Fibroblast of the aortic adventitia (primary cell): ENCODE results near the gene BTAF1. TPM values are rescaled to one million over a fixed set of nuclear protein-coding genes. Genes with fewer than 3 reads are reported as not detected.

ENCODE experiments used
- DNase-seq: peaks from one replicate; pipeline ENCODE4 v3.0.0-alpha.2; 2010; ENCODE audit warnings: low read depth
- H3K4me3 ChIP-seq: 2 replicates; pipeline ENCODE4 v1.5.1; 2011; ENCODE audit warnings: low read depth, mild to moderate bottlenecking, control low read depth, low read length, moderate library complexity
- CTCF ChIP-seq: IDR thresholded peaks from 2 replicates; pipeline ENCODE4 v1.5.1; 2011; ENCODE audit warnings: mild to moderate bottlenecking, low read length, control low read depth, inconsistent platforms; ENCODE audit not compliant: insufficient read depth
- total RNA-seq: library from RNA; depleted of rRNA; stranded (reverse); fragments of >200 nt; gene quantifications from 2 replicates; pipeline ENCODE4 v1.2.3, GENCODE V29; 2012; ENCODE audit warnings: low replicate concordance

Gene BTAF1
- total RNA-seq, 1 donor, result 43.0 TPM

DNA sequence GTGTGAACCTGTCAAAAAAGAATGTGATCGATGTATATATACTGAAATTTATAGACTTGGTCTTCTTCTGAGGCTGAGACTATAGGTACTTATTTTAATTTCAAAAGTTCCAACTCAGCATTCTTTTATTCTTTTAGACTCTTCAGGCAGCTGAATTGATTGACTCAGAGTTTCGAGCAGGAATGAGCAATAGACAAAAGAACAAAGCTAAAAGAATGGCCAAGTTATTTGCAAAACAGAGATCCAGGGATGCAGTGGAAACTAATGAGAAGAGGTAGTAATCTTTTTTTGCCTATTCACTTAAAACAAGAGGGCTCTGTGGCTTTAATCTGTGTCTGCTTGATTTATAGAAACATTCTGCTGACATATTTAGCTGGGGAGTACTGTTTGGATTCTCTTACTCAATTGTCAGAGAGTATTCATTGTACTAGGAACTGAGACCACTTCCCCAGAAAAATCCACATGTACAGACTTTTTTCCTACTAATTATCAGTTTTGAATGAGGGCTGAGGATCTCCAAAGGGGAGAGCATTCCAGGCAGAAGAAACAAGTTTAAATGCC lies 30.1 kb downstream of the BTAF1 start:
- H3K4me3 ChIP-seq, result no peak overlapping the region
- DNase-seq, result no peak
- TF ChIP-seq CTCF, result no peak

- DNase-seq, result peak; percentile 10
- TF ChIP-seq CTCF, result no peak
- no peak overlapping the region for H3K4me3 ChIP-seq
Observed at GRCh38 chr10:91955114-91955513, 31.5 kb downstream of the BTAF1 start.

- TF ChIP-seq CTCF, result no peak
- DNase-seq, result no peak
- H3K4me3 ChIP-seq, result no peak overlapping the region
Observed at GRCh38 chr10:91957091-91957490, 33.5 kb downstream of the BTAF1 start.

- no peak for DNase-seq
- H3K4me3 ChIP-seq, result no peak overlapping the region
- no peak for TF ChIP-seq CTCF
Observed at GRCh38 chr10:91969297-91969696, 45.7 kb downstream of the BTAF1 start.

DNA sequence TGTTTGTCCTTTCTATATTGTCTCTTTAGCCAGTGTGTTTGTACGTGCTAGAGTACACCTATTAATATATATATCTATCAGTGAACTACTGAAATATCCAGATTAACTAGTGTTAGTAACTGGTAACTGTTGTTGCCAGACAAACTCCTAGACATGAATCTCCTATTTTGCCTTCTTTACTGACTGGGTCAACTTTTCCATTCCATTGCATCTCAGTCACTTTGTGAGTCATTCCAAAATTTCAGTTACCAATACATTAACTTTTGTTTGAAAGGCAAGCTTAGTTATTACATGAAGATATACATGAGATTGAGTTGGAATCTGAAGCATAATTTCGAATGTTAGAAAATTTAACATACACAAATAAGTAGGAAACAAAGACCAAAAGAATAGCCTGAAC lies 51.4 kb downstream of the BTAF1 start:
- TF ChIP-seq CTCF, result no peak
- no peak overlapping the region for H3K4me3 ChIP-seq
- DNase-seq, result peak; percentile 68

DNA sequence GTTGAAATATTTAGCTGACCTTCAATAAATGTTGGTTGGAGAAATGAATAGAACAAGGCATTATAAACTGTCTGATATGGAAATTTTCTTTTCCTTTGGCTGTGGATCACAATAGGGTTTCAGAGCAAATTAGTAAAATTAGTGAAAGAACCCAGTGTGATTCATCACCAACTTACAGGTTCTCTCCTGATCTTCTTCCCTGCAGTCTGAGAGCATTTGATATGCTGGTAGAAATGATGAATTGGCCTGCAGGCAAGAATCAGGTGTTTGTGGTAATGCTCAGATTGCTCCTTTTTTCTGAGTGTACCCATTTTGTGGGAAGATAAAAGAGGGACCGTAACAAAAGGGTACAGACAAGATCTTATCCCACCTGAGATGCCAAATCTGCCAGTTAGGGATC lies 51.9 kb downstream of the BTAF1 start:
- H3K4me3 ChIP-seq, result no peak overlapping the region
- no peak for DNase-seq
- no peak for TF ChIP-seq CTCF
